ENCODE results near the gene LRRC7.

Gene LRRC7

GRCh38 chr1:69985376-69985775 lies 417.7 kb downstream of the LRRC7 start:
- no peaks in the 10 kb centered on the region for H3K4me1 ChIP-seq (ENCODE audit: control insufficient read depth in 1 of 2, insufficient read depth in 2 of 2, low read length in 2 of 2)
- no peaks in the 10 kb centered on the region for H3K36me3 ChIP-seq (ENCODE audit: control insufficient read depth in 1 of 2, insufficient read depth in 2 of 2, low read length in 2 of 2)
- no peak overlapping the region for H3K4me3 ChIP-seq (ENCODE audit: low read depth in 1 of 2, low read length in 2 of 2)
- H3K27ac ChIP-seq (ENCODE audit: low read length) = no peak overlapping the region
- no peaks in the 10 kb centered on the region for H3K9me3 ChIP-seq (ENCODE audit: control insufficient read depth in 1 of 2, low read length in 2 of 2)
- no peaks in the 10 kb centered on the region for H3K27me3 ChIP-seq (ENCODE audit: low read depth, low read length)

DNA sequence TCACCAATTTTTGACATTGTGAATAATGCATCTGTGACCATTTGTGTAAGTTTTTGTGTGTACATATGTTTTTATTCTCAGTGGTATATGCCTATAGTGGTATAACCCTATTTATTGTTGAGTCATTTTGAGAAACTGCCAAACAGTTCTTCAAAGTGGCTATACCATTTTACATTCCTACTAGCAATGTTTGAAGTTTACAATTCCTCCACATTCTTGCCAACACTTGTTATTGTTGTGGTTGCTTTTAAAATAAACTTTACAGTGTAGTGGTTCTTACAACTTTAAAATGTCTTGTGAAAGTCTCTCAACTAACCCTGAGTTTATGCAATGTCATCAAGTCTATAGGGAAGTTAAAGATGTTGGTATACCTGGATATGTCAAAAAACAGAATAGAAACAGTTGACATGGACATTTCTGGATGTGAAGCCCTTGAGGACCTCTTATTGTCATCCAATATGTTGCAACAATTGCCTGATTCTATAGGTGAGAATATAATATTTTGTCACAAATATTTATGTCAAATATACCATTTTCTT lies 418.2 kb downstream of the LRRC7 start:
- Histone ChIP-seq H3K27ac (ENCODE audit: low read length) (no peak overlapping the region), H3K9me3 (ENCODE audit: control insufficient read depth in 1 of 2, low read length in 2 of 2) (no peaks in the 10 kb centered on the region), H3K4me1 (ENCODE audit: control insufficient read depth in 1 of 2, insufficient read depth in 2 of 2, low read length in 2 of 2) (no peaks in the 10 kb centered on the region), H3K4me3 (ENCODE audit: low read depth in 1 of 2, low read length in 2 of 2) (no peak overlapping the region), H3K36me3 (ENCODE audit: control insufficient read depth in 1 of 2, insufficient read depth in 2 of 2, low read length in 2 of 2) (no peaks in the 10 kb centered on the region), H3K27me3 (ENCODE audit: low read depth, low read length) (no peaks in the 10 kb centered on the region)

GRCh38 chr1:69987881-69988280 lies 420.2 kb downstream of the LRRC7 start:
- Histone ChIP-seq H3K4me3 (ENCODE audit: low read depth in 1 of 2, low read length in 2 of 2) (no peak overlapping the region), H3K27me3 (ENCODE audit: low read depth, low read length) (no peaks in the 10 kb centered on the region), H3K27ac (ENCODE audit: low read length) (no peak overlapping the region), H3K9me3 (ENCODE audit: control insufficient read depth in 1 of 2, low read length in 2 of 2) (no peaks in the 10 kb centered on the region), H3K36me3 (ENCODE audit: control insufficient read depth in 1 of 2, insufficient read depth in 2 of 2, low read length in 2 of 2) (no peaks in the 10 kb centered on the region), H3K4me1 (ENCODE audit: control insufficient read depth in 1 of 2, insufficient read depth in 2 of 2, low read length in 2 of 2) (no peaks in the 10 kb centered on the region)

DNA sequence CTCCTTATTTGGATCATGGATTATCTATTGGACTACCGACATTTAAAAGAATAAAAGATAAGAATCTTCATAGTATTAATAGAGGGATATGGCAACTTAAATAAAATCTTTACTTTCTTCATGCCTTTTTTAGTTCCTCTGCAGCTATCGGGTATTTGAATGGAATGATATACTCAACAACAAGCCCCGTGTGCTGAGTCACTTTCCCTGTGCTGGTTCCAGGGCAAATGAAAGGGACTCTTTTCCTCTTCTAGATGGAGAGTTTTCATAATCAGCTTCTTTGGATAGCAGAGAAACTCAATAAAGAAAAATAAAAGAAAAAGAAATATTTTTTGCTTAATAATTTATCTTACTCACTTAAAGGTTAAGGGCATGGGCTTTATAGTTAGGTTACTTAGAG lies 423.9 kb downstream of the LRRC7 start:
- H3K27me3 ChIP-seq (ENCODE audit: low read depth, low read length) = no peaks in the 10 kb centered on the region
- H3K27ac ChIP-seq (ENCODE audit: low read length) = no peak overlapping the region
- H3K4me3 ChIP-seq (ENCODE audit: low read depth in 1 of 2, low read length in 2 of 2) = no peak overlapping the region
- H3K36me3 ChIP-seq (ENCODE audit: control insufficient read depth in 1 of 2, insufficient read depth in 2 of 2, low read length in 2 of 2) = no peaks in the 10 kb centered on the region
- H3K4me1 ChIP-seq (ENCODE audit: control insufficient read depth in 1 of 2, insufficient read depth in 2 of 2, low read length in 2 of 2) = no peaks in the 10 kb centered on the region
- no peaks in the 10 kb centered on the region for H3K9me3 ChIP-seq (ENCODE audit: control insufficient read depth in 1 of 2, low read length in 2 of 2)

DNA sequence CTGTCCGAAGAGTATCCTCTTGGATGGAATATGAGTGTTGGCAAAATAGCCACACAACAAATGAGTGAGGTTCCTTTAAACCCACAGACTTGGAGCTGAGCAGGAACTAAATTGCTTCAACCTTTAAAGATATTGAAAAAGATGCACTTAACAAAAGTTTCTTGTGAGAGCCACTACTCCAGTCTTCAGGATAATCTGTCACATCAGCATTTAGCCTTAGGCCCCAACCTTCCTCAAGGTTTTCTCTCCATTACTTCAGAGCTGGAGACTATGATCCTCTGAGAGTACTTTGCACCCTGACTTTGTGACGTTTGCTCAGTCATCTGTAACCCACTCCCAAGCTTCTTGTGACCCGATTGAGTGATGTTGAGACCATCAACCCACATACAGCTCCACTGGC lies 424.9 kb downstream of the LRRC7 start:
- Histone ChIP-seq H3K4me1 (ENCODE audit: control insufficient read depth in 1 of 2, insufficient read depth in 2 of 2, low read length in 2 of 2) (no peaks in the 10 kb centered on the region), H3K36me3 (ENCODE audit: control insufficient read depth in 1 of 2, insufficient read depth in 2 of 2, low read length in 2 of 2) (no peaks in the 10 kb centered on the region), H3K9me3 (ENCODE audit: control insufficient read depth in 1 of 2, low read length in 2 of 2) (no peaks in the 10 kb centered on the region), H3K27me3 (ENCODE audit: low read depth, low read length) (no peaks in the 10 kb centered on the region), H3K4me3 (ENCODE audit: low read depth in 1 of 2, low read length in 2 of 2) (no peak overlapping the region), H3K27ac (ENCODE audit: low read length) (no peak overlapping the region)

DNA sequence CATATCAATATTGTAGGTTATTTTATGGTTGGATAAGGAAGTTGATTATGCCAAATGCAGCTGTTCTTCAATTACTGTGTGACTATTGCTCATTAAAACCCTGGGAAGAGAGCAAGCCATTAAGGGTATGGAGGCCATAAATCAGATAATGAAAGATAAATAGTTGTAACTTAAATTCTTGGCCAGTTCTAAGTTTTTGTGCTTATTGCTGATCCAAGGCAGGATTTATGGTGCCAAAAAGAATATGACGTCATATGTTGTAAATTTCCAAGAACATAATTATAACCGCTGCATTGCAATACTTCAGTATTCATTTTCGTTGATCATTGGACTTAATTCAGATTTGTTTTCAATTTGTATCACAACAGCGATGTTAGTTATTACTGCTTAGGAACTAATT lies 426.1 kb downstream of the LRRC7 start:
- no peaks in the 10 kb centered on the region for H3K27me3 ChIP-seq (ENCODE audit: low read depth, low read length)
- H3K36me3 ChIP-seq (ENCODE audit: control insufficient read depth in 1 of 2, insufficient read depth in 2 of 2, low read length in 2 of 2) = no peaks in the 10 kb centered on the region
- no peaks in the 10 kb centered on the region for H3K4me1 ChIP-seq (ENCODE audit: control insufficient read depth in 1 of 2, insufficient read depth in 2 of 2, low read length in 2 of 2)
- H3K9me3 ChIP-seq (ENCODE audit: control insufficient read depth in 1 of 2, low read length in 2 of 2) = no peaks in the 10 kb centered on the region
- no peak overlapping the region for H3K4me3 ChIP-seq (ENCODE audit: low read depth in 1 of 2, low read length in 2 of 2)
- H3K27ac ChIP-seq (ENCODE audit: low read length) = no peak overlapping the region

- H3K36me3 ChIP-seq (ENCODE audit: control insufficient read depth in 1 of 2, insufficient read depth in 2 of 2, low read length in 2 of 2) = no peaks in the 10 kb centered on the region
Observed at GRCh38 chr1:69994241-69994640, 426.5 kb downstream of the LRRC7 start.

GRCh38 chr1:69998847-69999246 lies 431.1 kb downstream of the LRRC7 start:
- Histone ChIP-seq H3K27ac (ENCODE audit: low read length) (no peak overlapping the region), H3K36me3 (ENCODE audit: control insufficient read depth in 1 of 2, insufficient read depth in 2 of 2, low read length in 2 of 2) (no peaks in the 10 kb centered on the region), H3K27me3 (ENCODE audit: low read depth, low read length) (no peaks in the 10 kb centered on the region), H3K9me3 (ENCODE audit: control insufficient read depth in 1 of 2, low read length in 2 of 2) (no peaks in the 10 kb centered on the region), H3K4me3 (ENCODE audit: low read depth in 1 of 2, low read length in 2 of 2) (no peak overlapping the region), H3K4me1 (ENCODE audit: control insufficient read depth in 1 of 2, insufficient read depth in 2 of 2, low read length in 2 of 2) (no peaks in the 10 kb centered on the region)

More at GRCh38 chr1:69994241-69994640, 426.5 kb downstream of the LRRC7 start:
- Histone ChIP-seq H3K4me1 (ENCODE audit: control insufficient read depth in 1 of 2, insufficient read depth in 2 of 2, low read length in 2 of 2) (no peaks in the 10 kb centered on the region), H3K27me3 (ENCODE audit: low read depth, low read length) (no peaks in the 10 kb centered on the region), H3K9me3 (ENCODE audit: control insufficient read depth in 1 of 2, low read length in 2 of 2) (no peaks in the 10 kb centered on the region), H3K4me3 (ENCODE audit: low read depth in 1 of 2, low read length in 2 of 2) (no peak overlapping the region), H3K27ac (ENCODE audit: low read length) (no peak overlapping the region)

- Histone ChIP-seq H3K4me3 (ENCODE audit: low read depth in 1 of 2, low read length in 2 of 2) (no peak overlapping the region), H3K36me3 (ENCODE audit: control insufficient read depth in 1 of 2, insufficient read depth in 2 of 2, low read length in 2 of 2) (no peaks in the 10 kb centered on the region), H3K4me1 (ENCODE audit: control insufficient read depth in 1 of 2, insufficient read depth in 2 of 2, low read length in 2 of 2) (no peaks in the 10 kb centered on the region), H3K9me3 (ENCODE audit: control insufficient read depth in 1 of 2, low read length in 2 of 2) (no peaks in the 10 kb centered on the region), H3K27ac (ENCODE audit: low read length) (no peak overlapping the region), H3K27me3 (ENCODE audit: low read depth, low read length) (no peaks in the 10 kb centered on the region)
Observed at GRCh38 chr1:70003211-70003908, 435.6 kb downstream of the LRRC7 start.

DNA sequence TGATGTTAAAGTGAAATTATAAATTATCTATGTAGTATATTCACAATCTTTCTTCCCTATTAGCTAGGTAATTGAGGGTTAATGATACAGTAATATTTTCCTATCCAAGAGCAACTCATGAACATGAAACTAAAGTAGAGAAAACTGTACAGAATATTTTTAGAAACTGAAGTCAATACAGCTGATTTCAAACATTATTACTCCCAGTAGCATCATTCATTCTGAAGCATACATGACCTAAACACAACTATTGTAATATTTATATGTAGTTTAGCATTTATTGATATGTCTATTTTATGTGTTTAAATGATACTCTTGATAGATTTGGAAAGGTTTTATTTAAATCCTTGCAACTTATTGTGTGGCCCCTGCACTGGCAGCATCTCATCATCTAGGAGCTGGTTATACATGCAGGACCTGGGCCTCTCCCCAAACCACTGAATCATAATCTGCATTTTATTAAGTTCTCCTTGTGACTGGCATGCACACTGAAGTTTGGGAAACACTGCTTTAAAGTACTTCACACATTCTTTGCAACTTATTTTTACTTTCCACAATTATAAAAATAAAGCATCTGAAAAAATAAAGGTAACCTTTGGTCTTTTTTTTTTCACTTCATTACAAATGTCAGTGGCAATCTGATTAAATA lies 437.8 kb downstream of the LRRC7 start:
- Histone ChIP-seq H3K9me3 (ENCODE audit: control insufficient read depth in 1 of 2, low read length in 2 of 2) (no peaks in the 10 kb centered on the region), H3K4me1 (ENCODE audit: control insufficient read depth in 1 of 2, insufficient read depth in 2 of 2, low read length in 2 of 2) (no peaks in the 10 kb centered on the region), H3K36me3 (ENCODE audit: control insufficient read depth in 1 of 2, insufficient read depth in 2 of 2, low read length in 2 of 2) (no peaks in the 10 kb centered on the region), H3K4me3 (ENCODE audit: low read depth in 1 of 2, low read length in 2 of 2) (no peak overlapping the region), H3K27me3 (ENCODE audit: low read depth, low read length) (no peaks in the 10 kb centered on the region), H3K27ac (ENCODE audit: low read length) (no peak overlapping the region)

DNA sequence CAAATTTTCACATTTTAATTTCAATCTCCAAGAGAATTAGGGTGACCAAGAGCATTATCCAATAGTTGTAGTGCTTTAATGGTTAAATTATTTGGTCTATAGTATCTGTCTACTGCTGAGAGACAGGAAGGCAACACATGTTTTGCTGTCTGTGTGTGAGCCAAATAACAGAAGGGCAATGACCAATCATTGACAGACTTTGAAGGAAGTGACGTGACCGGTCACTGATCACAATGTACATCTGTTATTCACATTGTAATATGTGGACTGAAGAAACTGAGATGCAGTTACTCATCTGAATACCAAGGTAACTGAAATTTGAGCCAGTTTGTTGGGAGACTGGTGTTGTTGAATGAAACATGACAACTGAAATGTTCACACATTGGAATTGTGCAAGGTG lies 440.9 kb downstream of the LRRC7 start:
- H3K4me1 ChIP-seq (ENCODE audit: control insufficient read depth in 1 of 2, insufficient read depth in 2 of 2, low read length in 2 of 2) = no peaks in the 10 kb centered on the region
- H3K27me3 ChIP-seq (ENCODE audit: low read depth, low read length) = no peaks in the 10 kb centered on the region
- no peaks in the 10 kb centered on the region for H3K9me3 ChIP-seq (ENCODE audit: control insufficient read depth in 1 of 2, low read length in 2 of 2)
- H3K4me3 ChIP-seq (ENCODE audit: low read depth in 1 of 2, low read length in 2 of 2) = no peak overlapping the region
- no peak overlapping the region for H3K27ac ChIP-seq (ENCODE audit: low read length)
- H3K36me3 ChIP-seq (ENCODE audit: control insufficient read depth in 1 of 2, insufficient read depth in 2 of 2, low read length in 2 of 2) = no peaks in the 10 kb centered on the region

Measured in muscle layer of duodenum (tissue), 2 donors.